ENCODE data around the gene IL21R. TPM values are rescaled to one million over a fixed set of nuclear protein-coding genes. Genes with fewer than 3 reads are reported as not detected.

Gene IL21R
- total and polyA plus RNA-seq, 10 of the 15 experiments (the other 5 are each of a cell fraction or from before 2014, with no cell fraction given), result 5.3 to 138 (median 82.5) TPM

- POLR2A ChIA-PET, result no interaction called here
- WGBS (ENCODE audit: insufficient coverage, insufficient replicate concordance, low lambda C conversion rate, missing lambda C conversion rate), result 96% methylated on average over 9 of the region's 9 CpGs
- no peak for FAIRE-seq
- RAD21 ChIA-PET (ENCODE audit: unreplicated experiment), result no interaction called here
- no TSS peak for BruUV-seq (replicated peaks)
- TF ChIP-seq CBX5 (IDR thresholded peaks at IDR 0.05; ENCODE audit: low read depth) (no peak), NKRF (conservative IDR thresholded peaks at IDR 0.05) (no peak), SIN3A (IDR thresholded peaks at IDR 0.05; ENCODE audit: low read depth, low read length) (no peak), SREBF2 (IDR thresholded peaks at IDR 0.05; ENCODE audit: low read length) (no peak), ESRRA (IDR thresholded peaks at IDR 0.05; ENCODE audit: low read length) (no peak), ZNF274 (IDR thresholded peaks at IDR 0.05; ENCODE audit: insufficient read depth, insufficient read length) (no peak), USF1 (IDR thresholded peaks at IDR 0.05; ENCODE audit: borderline replicate concordance, extremely low read length, insufficient read depth, low read depth, low read length) (no peak), CTCF (IDR thresholded peaks at IDR 0.05 in 2 of 3, conservative IDR thresholded peaks at IDR 0.05 in 1 of 3; ENCODE audit: control insufficient read depth in 2 of 3, extremely low read depth in 1 of 3, insufficient read depth in 1 of 3, low read depth in 3 of 3, low read length in 3 of 3) (no peak), JUND (IDR thresholded peaks at IDR 0.05; ENCODE audit: low read depth, low read length) (no peak), LARP7 (IDR thresholded peaks at IDR 0.05) (no peak), PBX3 (IDR thresholded peaks at IDR 0.05; ENCODE audit: insufficient replicate concordance, low read depth, low read length) (no peak), HDAC2 (IDR thresholded peaks at IDR 0.05) (no peak)
- in situ Hi-C loops (cut with MboI), result no loop called here
- no peak overlapping the region for H2AFZ ChIP-seq (ENCODE audit: control insufficient read depth, low read depth, low read length)
- no peaks in the 10 kb centered on the region for H3K27me3 ChIP-seq (replicated peaks in 1 of 2; ENCODE audit: control insufficient read depth in 2 of 2, insufficient read depth in 2 of 2, low read length in 1 of 2)
- H3K79me2 ChIP-seq (ENCODE audit: control insufficient read depth, insufficient read depth, low read length), result no peaks in the 10 kb centered on the region
- no peaks in the 10 kb centered on the region for H3K4me1 ChIP-seq (ENCODE audit: control insufficient read depth, insufficient read depth, low read length)
- no peak overlapping the region for H3K4me3 ChIP-seq
- no peaks in the 10 kb centered on the region for H3K9me3 ChIP-seq (replicated peaks; ENCODE audit: control insufficient read depth, insufficient read depth, low read length)
- DNase-seq (ENCODE audit: low read depth, low spot score), result no peak
- no peak for ATAC-seq
- CTCF ChIA-PET, result interaction anchor here (1.4 kb wide), 1 partner anchor 33 kb away, joined by 3 read pairs; no protein-coding TSS in a partner anchor
- H3K27ac ChIP-seq (ENCODE audit: control insufficient read depth, insufficient read depth), result no peak overlapping the region
- intact Hi-C loops (cut with micrococcal nuclease; ENCODE audit: unreplicated experiment), result no loop called here
- no peaks in the 10 kb centered on the region; the same call in 1 of the 2 replicates for H4K20me1 ChIP-seq (ENCODE audit: control insufficient read depth, insufficient read depth)
- H3K9ac ChIP-seq (ENCODE audit: control insufficient read depth, insufficient read depth, low read length), result no peak overlapping the region
- no peak overlapping the region for H3K4me2 ChIP-seq (ENCODE audit: control insufficient read depth, insufficient read depth)
- H3K36me3 ChIP-seq (ENCODE audit: control insufficient read depth in 2 of 2, insufficient read depth in 2 of 2, low read length in 1 of 2), result peaks cover 26 to 36% of the 10 kb centered on the region in 2 experiments
- SMC1A ChIA-PET (ENCODE audit: uncharacterized antibody, unreplicated experiment), result no interaction called here
Observed at GRCh38 chr16:27499659-27500055, 97.7 kb downstream of the IL21R start.
